Neural cell (in vitro differentiated cells): ENCODE data around the gene GASK1A.

Experiments used
- CTCF ChIP-seq: fragments of 450-650 bp; IDR thresholded peaks from 2 replicates; pipeline ENCODE4 v1.5.1; 2014; ENCODE audit warnings: antibody characterized with exemption, mild to moderate bottlenecking, moderate library complexity; ENCODE audit not compliant: poor library complexity, severe bottlenecking
- EZH2 ChIP-seq: fragments of 200-600, 300-800 bp; shearing (Covaris generic), sonication (generic); IDR thresholded peaks from 2 replicates; pipeline ENCODE4 v1.6.1; 2014; ENCODE audit warnings: antibody characterized with exemption, low read length, borderline replicate concordance, mild to moderate bottlenecking; ENCODE audit not compliant: insufficient read depth, poor library complexity, severe bottlenecking
- POLR2AphosphoS5 ChIP-seq: IDR thresholded peaks from 2 replicates; pipeline ENCODE4 v1.6.1; 2012
- RAD21 ChIP-seq: fragments of 450-650 bp; conservative IDR thresholded peaks from 2 replicates; pipeline ENCODE4 v1.6.1; 2014; ENCODE audit warnings: antibody characterized with exemption, mild to moderate bottlenecking, moderate library complexity
- REST ChIP-seq: IDR thresholded peaks from 2 replicates; pipeline ENCODE4 v1.6.1; 2012; ENCODE audit warnings: borderline replicate concordance
- TAF1 ChIP-seq: IDR thresholded peaks from 2 replicates; pipeline ENCODE4 v1.6.1; 2012; ENCODE audit warnings: low read depth

- TF ChIP-seq CTCF: no peak
- no peak for TF ChIP-seq REST
- no peak for TF ChIP-seq POLR2AphosphoS5
- no peak for TF ChIP-seq EZH2
- TF ChIP-seq RAD21: no peak
- TF ChIP-seq TAF1: no peak
Measured at GRCh38 chr3:42983927-42984326, 4.8 kb downstream of the GASK1A start.
